Measurements from ENCODE around the gene LHX6. TPM values are rescaled to one million over a fixed set of nuclear protein-coding genes. Genes with fewer than 3 reads are reported as not detected.

LHX6 gene
- total and polyA plus RNA-seq, 9 donors: 3.7 to 6.9 (median 5.8) TPM

- Histone ChIP-seq H3K9me3 (replicated peaks; ENCODE audit: control insufficient read depth, low read depth, low read length) (no peaks in the 10 kb centered on the region), H3K27me3 (ENCODE audit: control insufficient read depth, insufficient read depth, low read length) (no peaks in the 10 kb centered on the region), H3K4me1 (ENCODE audit: control insufficient read depth, insufficient read depth, low read length) (no peaks in the 10 kb centered on the region), H3K36me3 (ENCODE audit: control insufficient read depth, insufficient read depth, low read length) (peaks cover 22% of the 10 kb centered on the region), H3K27ac (ENCODE audit: low read length) (no peak overlapping the region), H3K4me3 (ENCODE audit: low read length) (no peak overlapping the region)
- 40% methylated on average over 1 of the region's 5 CpGs for WGBS (ENCODE audit: insufficient coverage)
- DNase-seq: no peak
Measured at GRCh38 chr9:122239722-122240121, 11.0 kb upstream of the LHX6 start.

DNA sequence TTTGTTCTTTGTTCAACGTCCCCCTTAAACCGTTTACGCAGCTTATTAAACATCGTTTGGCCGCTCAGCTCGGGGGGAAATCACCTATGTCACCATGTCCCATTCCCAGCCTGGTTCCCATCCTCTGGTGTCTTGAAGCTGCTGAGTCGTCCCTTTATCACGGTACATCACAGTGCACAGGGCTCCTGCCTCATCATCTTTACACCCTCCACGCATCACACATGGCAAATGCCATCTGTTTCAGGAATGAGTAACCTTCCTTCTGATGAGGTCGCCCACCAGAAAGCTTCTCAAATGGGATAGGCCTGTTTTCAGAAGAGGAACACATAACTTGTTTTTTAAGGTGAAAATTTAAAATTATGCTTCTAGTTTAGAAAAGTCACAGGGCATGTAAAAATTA is 7.9 kb upstream of the LHX6 start:
- Histone ChIP-seq H3K36me3 (ENCODE audit: control insufficient read depth, insufficient read depth, low read length) (peaks cover 8% of the 10 kb centered on the region), H3K4me1 (ENCODE audit: control insufficient read depth, insufficient read depth, low read length) (no peaks in the 10 kb centered on the region), H3K27ac (ENCODE audit: low read length) (no peak overlapping the region), H3K27me3 (ENCODE audit: control insufficient read depth, insufficient read depth, low read length) (peaks cover 17% of the 10 kb centered on the region), H3K4me3 (ENCODE audit: low read length) (no peak overlapping the region), H3K9me3 (replicated peaks; ENCODE audit: control insufficient read depth, low read depth, low read length) (no peaks in the 10 kb centered on the region)
- 80% methylated on average over 7 of the region's 10 CpGs for WGBS (ENCODE audit: insufficient coverage)
- DNase-seq: no peak

- Histone ChIP-seq H3K27me3 (ENCODE audit: control insufficient read depth, insufficient read depth, low read length) (peaks cover 34% of the 10 kb centered on the region), H3K4me1 (ENCODE audit: control insufficient read depth, insufficient read depth, low read length) (no peaks in the 10 kb centered on the region), H3K9me3 (replicated peaks; ENCODE audit: control insufficient read depth, low read depth, low read length) (no peaks in the 10 kb centered on the region), H3K36me3 (ENCODE audit: control insufficient read depth, insufficient read depth, low read length) (no peaks in the 10 kb centered on the region), H3K27ac (ENCODE audit: low read length) (no peak overlapping the region), H3K4me3 (ENCODE audit: low read length) (no peak overlapping the region)
- WGBS (ENCODE audit: insufficient coverage): 80% methylated on average over 6 of the region's 7 CpGs
- DNase-seq: no peak
Measured at GRCh38 chr9:122234022-122234748, 5.4 kb upstream of the LHX6 start.

- no peak for DNase-seq
- peaks cover 46% of the 10 kb centered on the region for H3K27me3 ChIP-seq (ENCODE audit: control insufficient read depth, insufficient read depth, low read length)
- H3K4me1 ChIP-seq (ENCODE audit: control insufficient read depth, insufficient read depth, low read length): peaks cover 6% of the 10 kb centered on the region
- no peaks in the 10 kb centered on the region for H3K36me3 ChIP-seq (ENCODE audit: control insufficient read depth, insufficient read depth, low read length)
- no peak overlapping the region for H3K4me3 ChIP-seq (ENCODE audit: low read length)
- H3K9me3 ChIP-seq (replicated peaks; ENCODE audit: control insufficient read depth, low read depth, low read length): no peaks in the 10 kb centered on the region
- no peak overlapping the region for H3K27ac ChIP-seq (ENCODE audit: low read length)
- WGBS (ENCODE audit: insufficient coverage): no CpG with 5 or more reads among the region's 6 CpGs
Measured at GRCh38 chr9:122232796-122233306, 4.1 kb upstream of the LHX6 start.

DNA sequence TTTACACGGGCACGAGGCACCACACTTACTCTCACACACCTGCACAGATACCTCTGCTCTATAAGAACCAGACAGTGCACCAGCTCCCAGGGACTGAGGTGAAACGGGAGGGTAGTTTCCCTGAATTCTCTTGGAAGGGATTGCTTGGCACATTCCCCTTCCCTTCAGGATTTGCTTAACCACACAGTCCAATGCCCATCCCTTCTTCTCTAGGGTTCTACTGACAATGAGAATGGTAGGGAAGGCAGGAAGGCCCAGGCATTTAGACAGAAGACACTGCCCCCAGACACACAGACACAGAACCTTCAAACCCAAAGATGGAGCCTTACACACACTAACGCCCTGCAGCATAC is 704 bp upstream of the LHX6 start:
- H3K4me1 ChIP-seq (ENCODE audit: control insufficient read depth, insufficient read depth, low read length): peaks cover 14% of the 10 kb centered on the region
- no peak overlapping the region for H3K4me3 ChIP-seq (ENCODE audit: low read length)
- DNase-seq: no peak
- no peaks in the 10 kb centered on the region for H3K36me3 ChIP-seq (ENCODE audit: control insufficient read depth, insufficient read depth, low read length)
- peaks cover 79% of the 10 kb centered on the region for H3K27me3 ChIP-seq (ENCODE audit: control insufficient read depth, insufficient read depth, low read length)
- H3K9me3 ChIP-seq (replicated peaks; ENCODE audit: control insufficient read depth, low read depth, low read length): no peaks in the 10 kb centered on the region
- 38% methylated on average over 1 of the region's 4 CpGs for WGBS (ENCODE audit: insufficient coverage)
- H3K27ac ChIP-seq (ENCODE audit: low read length): no peak overlapping the region

GRCh38 chr9:122228191-122228567 is 578 bp downstream of the LHX6 start:
- Histone ChIP-seq H3K27ac (ENCODE audit: low read length) (no peak overlapping the region), H3K27me3 (ENCODE audit: control insufficient read depth, insufficient read depth, low read length) (peaks cover 85% of the 10 kb centered on the region), H3K9me3 (replicated peaks; ENCODE audit: control insufficient read depth, low read depth, low read length) (no peaks in the 10 kb centered on the region), H3K4me3 (ENCODE audit: low read length) (peak overlapping the region; percentile 35), H3K36me3 (ENCODE audit: control insufficient read depth, insufficient read depth, low read length) (no peaks in the 10 kb centered on the region), H3K4me1 (ENCODE audit: control insufficient read depth, insufficient read depth, low read length) (peaks cover 14% of the 10 kb centered on the region)
- DNase-seq: no peak
- WGBS (ENCODE audit: insufficient coverage): under 1% methylated on average over 38 of the region's 38 CpGs

DNA sequence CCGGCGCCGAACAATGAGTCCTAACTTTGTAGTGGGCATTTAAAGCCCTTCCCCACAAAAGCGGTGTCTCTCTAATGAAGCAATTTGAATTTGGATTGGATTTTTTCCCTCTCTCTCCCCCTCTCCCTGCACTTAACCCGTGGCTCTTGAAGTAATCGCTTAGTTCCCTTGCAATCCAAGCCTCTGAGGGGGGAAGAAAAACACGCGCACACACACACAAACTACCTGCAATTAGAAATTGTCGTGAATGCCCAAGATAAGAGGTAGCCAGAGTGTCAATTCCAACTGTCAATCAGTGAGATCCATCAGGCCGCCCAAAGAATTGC is 1.2 kb downstream of the LHX6 start:
- no peak for DNase-seq
- Histone ChIP-seq H3K4me3 (ENCODE audit: low read length) (peak overlapping the region; percentile 19), H3K27me3 (ENCODE audit: control insufficient read depth, insufficient read depth, low read length) (peaks cover 85% of the 10 kb centered on the region), H3K27ac (ENCODE audit: low read length) (no peak overlapping the region), H3K9me3 (replicated peaks; ENCODE audit: control insufficient read depth, low read depth, low read length) (no peaks in the 10 kb centered on the region), H3K36me3 (ENCODE audit: control insufficient read depth, insufficient read depth, low read length) (no peaks in the 10 kb centered on the region), H3K4me1 (ENCODE audit: control insufficient read depth, insufficient read depth, low read length) (peaks cover 16% of the 10 kb centered on the region)
- WGBS (ENCODE audit: insufficient coverage): no CpG with 5 or more reads among the region's 10 CpGs

DNA sequence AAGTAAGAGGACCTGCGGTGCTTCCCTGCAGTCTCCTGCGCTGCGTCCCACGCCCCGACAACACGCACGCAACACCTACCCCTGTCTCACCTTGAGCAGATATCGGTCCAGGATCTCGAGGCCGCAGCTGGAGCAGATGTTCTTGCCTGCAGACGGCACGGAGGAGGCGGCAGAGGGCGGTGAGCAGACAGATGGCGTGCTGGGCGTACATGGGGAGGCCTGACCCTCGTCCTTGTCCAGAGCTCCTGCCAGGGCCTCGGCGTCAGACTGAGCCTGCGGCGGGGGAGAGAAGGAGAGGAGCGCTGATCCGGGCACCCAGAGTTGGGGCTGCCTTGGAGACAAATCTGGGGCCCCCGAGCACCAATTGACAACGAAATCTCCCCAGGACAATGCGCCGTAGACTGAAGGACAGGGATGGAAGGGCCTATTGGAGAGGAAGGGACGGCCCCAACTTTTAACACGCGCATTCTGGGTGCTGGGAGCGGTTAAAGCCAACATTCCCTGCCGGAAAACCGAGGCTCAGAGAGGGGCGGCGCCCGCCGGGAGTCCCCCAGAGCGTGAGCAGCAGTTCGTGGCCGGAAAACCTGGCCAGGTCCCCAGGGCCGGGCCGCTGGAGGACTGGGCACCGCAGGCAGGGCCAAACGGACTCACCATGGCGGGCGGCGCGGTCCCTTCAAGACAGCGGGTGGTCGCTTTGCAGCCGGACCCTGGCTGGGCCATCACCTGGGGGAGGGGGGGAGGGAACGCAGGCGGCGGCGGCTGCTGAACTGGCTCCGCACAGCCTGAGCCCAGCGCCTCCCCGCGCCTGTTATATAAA is 1.8 kb downstream of the LHX6 start:
- H3K36me3 ChIP-seq (ENCODE audit: control insufficient read depth, insufficient read depth, low read length): no peaks in the 10 kb centered on the region
- H3K27me3 ChIP-seq (ENCODE audit: control insufficient read depth, insufficient read depth, low read length): peaks cover 87% of the 10 kb centered on the region
- DNase-seq: no peak
- peak overlapping the region; percentile 19 for H3K4me3 ChIP-seq (ENCODE audit: low read length)
- no peak overlapping the region for H3K27ac ChIP-seq (ENCODE audit: low read length)
- WGBS (ENCODE audit: insufficient coverage): 18% methylated on average over 46 of the region's 59 CpGs
- H3K9me3 ChIP-seq (replicated peaks; ENCODE audit: control insufficient read depth, low read depth, low read length): no peaks in the 10 kb centered on the region
- H3K4me1 ChIP-seq (ENCODE audit: control insufficient read depth, insufficient read depth, low read length): peaks cover 16% of the 10 kb centered on the region

DNA sequence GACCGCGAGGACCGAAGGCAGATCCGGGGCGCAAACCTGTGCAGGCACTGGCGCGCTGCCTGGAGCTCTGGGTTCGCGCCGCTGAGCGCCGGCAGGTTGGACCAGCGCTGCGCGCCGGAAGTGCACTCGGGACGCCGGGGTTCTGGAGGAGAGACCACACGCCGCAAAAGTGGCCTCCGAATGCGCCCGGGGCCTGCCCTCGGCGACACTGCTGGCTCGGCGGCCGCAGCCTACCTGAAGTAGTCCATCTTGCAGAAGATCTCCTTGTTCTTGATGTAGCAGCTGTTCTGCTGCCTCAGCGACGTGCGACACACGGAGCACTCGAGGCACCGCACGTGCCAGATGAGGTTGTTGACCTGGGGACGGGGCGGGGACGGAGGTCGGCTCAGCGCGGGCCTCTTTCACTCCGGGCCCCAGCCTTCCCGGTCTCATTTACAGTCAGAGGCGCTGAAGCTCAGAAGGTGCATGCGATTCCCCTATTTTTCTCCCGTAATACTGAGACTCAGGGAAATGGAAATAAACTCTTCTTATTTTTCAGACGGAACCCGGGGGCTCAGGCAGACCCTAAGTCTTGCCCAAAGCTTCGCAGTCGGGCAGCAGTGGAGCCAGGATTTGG is 2.5 kb downstream of the LHX6 start:
- peaks cover 20% of the 10 kb centered on the region for H3K4me1 ChIP-seq (ENCODE audit: control insufficient read depth, insufficient read depth, low read length)
- H3K27me3 ChIP-seq (ENCODE audit: control insufficient read depth, insufficient read depth, low read length): peaks cover 91% of the 10 kb centered on the region
- 16% methylated on average over 50 of the region's 51 CpGs for WGBS (ENCODE audit: insufficient coverage)
- H3K27ac ChIP-seq (ENCODE audit: low read length): no peak overlapping the region
- DNase-seq: no peak
- no peaks in the 10 kb centered on the region for H3K36me3 ChIP-seq (ENCODE audit: control insufficient read depth, insufficient read depth, low read length)
- H3K9me3 ChIP-seq (replicated peaks; ENCODE audit: control insufficient read depth, low read depth, low read length): no peaks in the 10 kb centered on the region
- no peak overlapping the region for H3K4me3 ChIP-seq (ENCODE audit: low read length)
